ENCODE measurements around the gene TMEM8B.
A peak's percentile ranks its signal among the peaks of the same experiment; 100 is the strongest.

Gene TMEM8B, protein sequence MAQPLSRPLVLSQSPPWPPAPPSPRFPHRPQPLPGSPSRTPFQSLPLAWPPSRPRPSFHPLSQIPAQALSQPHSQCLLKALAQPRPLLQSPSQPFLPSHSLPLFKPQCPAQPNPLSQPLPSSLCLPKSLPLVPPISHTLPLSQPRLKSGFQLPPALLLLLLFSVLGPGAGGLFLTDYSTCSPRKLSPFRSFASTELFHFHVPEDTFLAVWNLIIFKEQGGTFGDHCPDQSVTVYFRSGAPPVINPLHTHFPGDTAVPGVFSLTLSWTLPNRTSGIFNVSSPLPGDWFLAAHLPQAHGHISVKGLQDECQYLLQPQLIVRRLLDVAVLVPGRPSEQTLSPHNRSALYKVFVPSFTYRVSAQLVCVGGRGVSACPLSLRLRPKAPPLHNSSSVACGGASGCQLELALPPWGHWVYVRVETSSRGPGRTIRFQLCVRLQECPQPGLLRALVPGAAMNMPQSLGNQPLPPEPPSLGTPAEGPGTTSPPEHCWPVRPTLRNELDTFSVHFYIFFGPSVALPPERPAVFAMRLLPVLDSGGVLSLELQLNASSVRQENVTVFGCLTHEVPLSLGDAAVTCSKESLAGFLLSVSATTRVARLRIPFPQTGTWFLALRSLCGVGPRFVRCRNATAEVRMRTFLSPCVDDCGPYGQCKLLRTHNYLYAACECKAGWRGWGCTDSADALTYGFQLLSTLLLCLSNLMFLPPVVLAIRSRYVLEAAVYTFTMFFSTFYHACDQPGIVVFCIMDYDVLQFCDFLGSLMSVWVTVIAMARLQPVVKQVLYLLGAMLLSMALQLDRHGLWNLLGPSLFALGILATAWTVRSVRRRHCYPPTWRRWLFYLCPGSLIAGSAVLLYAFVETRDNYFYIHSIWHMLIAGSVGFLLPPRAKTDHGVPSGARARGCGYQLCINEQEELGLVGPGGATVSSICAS

DNA sequence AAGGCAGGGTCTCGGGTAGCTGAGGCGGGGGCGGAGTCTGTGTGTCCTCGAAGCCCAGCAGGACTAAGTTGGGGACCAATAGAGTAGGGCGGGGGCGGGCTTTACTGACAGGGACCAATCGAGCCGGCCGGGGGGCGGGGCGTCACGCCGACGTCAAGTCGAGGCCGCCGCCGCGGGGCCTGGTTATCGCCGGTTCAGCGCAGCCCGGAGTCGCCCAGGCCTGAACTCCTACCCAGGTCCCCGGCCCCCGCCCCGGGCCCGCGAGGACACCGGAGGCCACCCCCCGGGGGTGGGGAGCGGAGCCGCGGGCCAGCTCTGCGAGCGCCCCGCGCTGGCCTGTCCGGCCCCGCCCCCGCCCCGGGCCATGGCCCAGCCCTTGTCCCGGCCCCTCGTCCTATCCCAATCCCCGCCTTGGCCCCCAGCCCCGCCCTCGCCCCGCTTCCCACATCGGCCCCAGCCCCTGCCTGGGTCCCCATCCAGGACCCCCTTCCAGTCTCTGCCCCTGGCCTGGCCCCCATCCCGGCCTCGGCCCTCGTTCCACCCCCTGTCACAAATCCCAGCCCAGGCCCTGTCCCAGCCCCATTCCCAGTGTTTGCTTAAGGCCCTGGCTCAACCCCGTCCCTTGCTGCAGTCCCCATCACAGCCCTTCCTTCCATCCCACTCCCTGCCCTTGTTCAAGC lies at the start of gene TMEM8B:
Gene TMEM8B (plus strand): TSS at position 145 of the 680 bp plus-strand sequence. CDS start 220 bp downstream, at position 365.
- peak; percentile 85 to 97 for DNase-seq

DNA sequence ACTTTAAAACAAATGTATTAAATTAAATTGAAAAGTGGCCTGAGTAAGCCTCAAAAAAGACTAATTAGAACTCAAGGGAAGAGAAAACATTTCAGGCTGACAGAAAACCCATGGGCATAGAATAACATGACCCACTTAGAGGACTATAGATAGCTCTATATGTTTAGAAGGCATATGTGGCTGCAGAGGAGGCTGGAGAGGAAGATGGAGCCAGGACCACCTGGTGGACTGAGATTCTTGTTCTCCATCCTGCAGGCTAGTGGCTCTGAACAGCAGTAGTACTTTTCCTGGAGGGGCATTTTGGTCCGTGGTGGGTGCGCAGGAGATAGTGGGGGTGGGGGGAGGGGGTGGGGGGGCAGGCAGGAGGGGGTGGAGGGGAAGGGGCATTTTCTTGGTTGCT lies 48.0 kb upstream of the TMEM8B start:
- no peak for DNase-seq

DNA sequence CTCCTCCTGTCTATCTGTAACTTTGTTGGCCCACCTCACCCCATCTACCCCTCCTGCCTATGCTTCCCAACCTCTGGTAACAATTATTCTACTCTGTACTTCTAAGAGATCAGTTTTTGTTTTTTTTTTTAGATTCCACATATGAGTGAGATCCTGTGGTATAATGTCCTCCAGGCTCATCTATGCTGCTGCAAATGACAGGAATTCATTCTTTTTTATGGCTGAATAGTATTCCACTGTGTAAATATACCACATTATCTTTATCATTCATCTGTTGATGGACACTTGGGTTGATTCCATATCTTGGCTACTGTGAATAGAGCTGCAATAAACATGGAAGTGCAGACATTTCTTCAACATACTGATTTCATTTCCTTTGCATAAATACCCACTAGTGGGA lies 45.6 kb upstream of the TMEM8B start:
- DNase-seq: no peak

DNA sequence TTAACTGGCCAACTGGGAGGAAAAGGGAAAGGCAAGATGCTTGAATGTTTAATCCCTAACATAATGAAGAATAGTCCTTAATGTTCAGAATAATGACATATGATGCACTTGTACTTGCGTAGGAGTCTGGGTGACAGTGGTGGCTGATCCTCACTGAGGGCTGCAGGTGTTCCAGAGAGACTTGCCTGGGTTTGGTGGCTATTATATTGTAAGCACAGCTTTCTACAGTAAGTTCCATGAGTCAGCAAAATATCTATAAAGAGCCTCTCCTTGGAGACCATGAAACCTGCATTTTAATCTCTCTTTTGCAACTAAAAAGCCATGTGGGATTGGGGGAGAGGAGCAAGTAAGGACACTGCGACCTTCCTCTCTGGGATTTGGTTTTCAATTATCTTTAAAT lies 39.5 kb upstream of the TMEM8B start:
- no peak for DNase-seq

DNA sequence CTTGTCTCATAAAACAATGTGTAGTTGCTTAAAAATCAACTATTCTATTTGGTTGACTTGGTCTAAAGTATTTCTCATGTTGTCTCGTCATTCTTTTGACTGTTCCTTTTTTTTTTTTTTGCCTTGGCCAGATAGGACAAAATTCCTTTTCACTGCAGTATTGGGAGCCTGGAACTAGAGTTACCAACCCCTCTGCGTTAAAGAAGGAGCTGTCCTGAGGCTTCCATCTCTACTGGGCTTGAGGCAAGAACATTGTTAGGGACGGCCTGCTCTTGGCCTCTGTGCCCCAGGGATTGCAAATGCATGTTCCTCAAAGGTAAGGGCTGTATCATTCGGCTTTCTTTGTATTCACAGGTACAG lies 39.0 kb upstream of the TMEM8B start:
- DNase-seq: no peak

DNA sequence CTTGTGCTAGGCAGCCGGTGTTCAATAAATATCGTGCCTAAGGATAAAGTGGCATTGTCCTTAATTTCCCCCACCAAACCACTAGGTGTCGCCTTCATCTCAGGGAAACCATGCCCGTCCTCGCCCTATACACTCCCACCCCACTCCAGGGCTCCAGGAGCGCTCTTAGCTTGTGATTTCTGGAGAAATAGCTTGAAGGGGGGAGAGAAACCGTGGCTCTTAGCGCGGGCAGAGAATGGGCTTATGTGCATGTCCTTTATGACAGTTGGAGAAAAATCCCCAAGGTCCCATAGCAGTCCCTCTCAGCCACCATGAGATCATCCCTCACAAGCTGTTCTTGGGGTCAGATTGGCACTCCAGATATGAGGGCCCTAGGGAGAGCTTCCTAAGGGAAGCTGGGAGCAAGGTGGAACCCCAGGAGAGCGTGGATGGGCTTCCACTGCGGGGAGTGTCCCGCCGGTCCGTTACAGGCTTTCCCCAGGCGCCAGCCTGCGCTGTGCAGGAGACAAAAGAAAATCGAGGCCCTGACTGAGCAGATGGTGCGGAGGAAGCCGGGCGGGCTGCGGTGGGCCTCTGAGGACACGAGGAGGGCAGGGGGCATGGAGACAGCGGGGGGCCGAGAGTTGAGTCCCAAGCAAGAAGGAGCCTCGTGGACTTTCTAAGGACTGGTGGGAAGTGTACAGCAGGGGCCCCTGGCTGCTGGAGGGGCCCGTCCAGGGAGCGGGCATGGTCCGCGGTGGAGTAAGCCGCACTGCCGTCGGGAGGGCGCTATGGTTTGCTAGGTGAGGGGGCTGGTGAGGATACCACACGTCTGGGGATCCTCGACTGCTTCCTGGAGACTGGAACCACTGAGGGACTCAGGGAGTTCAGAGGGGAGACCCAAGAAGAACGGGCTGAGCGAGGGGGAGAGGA lies 38.4 kb upstream of the TMEM8B start:
- DNase-seq: peak; percentile 32 to 84

DNA sequence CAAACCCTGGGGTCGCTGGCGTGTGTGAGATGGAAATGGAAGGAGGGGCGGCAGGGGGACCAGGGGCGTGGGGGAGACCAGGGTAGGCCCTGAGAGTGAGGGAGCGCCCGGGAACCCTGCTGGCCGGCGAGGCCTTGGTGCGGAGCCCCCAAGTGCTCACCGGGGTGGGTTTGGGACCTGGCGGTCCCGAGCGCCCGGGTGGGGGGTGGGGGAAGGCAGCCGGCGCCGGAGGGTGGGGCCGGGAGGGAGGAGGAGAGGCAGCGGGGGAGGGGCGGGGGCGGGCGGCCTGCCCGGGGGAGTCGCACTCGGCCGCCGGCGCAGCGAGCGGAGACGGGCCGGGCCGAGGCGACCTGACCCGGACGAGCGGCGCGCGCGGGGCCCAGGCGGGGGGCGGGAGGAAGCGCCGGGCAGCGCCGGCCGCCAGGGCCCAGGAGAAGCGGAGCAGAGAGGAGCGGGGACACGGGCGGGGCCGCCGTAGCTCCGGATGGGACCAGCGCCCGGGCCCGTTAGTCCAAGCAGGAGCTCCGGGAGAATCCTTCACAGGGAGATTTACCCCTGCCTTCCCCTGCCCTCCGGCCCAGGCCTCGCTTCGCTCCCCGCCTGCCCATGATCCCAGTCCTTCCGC lies 37.6 kb upstream of the TMEM8B start, which contains the start of gene NPR2:
Gene NPR2 (plus strand): TSS at position 295 of the 625 bp plus-strand sequence. CDS start 818 bp downstream, outside the sequence.
- DNase-seq: peak in 1 of 2 experiments; percentile 30

DNA sequence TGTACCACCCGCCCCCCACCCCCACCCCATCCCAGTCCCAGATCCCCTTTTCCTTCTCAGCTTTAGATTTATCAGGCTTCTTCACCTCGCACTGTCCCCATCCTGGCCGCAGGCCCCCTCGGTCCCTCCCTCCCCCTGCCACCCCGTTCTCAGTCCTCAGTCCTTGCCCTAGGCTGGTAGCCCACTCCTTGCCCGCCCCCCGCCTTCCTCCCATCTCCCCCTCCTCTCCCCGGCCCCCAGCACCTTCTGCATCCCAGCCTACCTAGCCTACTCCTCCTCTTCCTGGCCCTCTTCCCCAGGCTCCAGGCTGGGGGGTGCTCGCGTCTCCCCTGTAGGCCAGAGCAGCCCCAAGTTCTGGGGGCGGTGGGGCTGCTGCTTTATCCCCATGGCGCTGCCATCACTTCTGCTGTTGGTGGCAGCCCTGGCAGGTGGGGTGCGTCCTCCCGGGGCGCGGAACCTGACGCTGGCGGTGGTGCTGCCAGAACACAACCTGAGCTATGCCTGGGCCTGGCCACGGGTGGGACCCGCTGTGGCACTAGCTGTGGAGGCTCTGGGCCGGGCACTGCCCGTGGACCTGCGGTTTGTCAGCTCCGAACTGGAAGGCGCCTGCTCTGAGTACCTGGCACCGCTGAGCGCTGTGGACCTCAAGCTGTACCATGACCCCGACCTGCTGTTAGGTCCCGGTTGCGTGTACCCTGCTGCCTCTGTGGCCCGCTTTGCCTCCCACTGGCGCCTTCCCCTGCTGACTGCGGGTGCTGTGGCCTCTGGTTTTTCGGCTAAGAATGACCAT lies 36.8 kb upstream of the TMEM8B start:
- no peak for DNase-seq

DNA sequence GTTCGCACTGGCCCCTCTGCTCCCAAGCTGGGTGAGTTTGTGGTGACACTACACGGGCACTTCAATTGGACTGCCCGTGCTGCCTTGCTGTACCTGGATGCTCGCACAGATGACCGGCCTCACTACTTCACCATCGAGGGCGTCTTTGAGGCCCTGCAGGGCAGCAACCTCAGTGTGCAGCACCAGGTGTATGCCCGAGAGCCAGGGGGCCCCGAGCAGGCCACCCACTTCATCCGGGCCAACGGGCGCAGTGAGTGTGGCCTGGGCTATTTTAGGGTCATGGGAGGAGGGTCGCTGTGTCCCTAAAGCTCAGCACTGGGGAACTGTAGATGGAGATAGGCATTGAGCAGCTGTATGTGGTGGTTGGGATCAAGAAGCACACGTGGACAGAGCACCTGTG lies 36.2 kb upstream of the TMEM8B start:
- DNase-seq: no peak

DNA sequence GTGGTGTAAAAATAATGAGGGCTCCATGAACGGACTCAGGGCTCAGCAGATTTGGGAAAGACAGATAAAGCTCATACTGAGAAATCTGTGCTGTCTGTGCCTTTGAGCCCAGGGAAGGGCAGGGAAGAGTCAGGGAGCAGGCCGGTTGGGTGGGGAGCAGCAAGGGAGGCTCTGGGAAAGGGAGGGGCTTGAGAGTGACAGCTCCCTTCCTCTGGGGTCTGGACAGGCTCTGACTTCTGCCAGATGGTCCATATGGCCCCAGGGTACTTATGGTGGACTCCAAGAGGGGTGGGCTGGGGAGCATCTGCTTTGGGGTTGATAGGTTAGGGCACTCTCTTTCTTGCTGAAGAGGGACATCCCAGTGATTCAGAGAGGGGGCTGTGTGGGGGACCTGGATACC lies 35.6 kb upstream of the TMEM8B start:
- no peak for DNase-seq

DNA sequence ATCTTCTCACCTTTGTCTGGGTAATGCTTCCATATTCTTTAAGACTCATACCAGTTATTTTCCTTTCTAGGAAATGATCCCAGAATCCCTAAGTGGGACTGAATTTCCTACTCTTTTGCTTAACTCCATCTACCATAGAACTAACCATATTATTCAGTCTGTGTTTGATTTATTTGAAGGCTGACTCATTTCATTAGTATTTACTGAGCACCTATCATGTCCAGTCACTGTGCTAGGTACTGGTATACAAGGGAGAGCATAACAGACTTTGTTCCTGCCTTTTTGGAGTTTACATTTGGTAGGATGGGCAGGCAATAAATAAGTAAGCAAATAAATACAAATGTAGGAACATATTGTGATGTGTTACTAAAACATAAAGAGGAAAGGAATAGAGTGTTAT lies 33.3 kb upstream of the TMEM8B start:
- no peak for DNase-seq

DNA sequence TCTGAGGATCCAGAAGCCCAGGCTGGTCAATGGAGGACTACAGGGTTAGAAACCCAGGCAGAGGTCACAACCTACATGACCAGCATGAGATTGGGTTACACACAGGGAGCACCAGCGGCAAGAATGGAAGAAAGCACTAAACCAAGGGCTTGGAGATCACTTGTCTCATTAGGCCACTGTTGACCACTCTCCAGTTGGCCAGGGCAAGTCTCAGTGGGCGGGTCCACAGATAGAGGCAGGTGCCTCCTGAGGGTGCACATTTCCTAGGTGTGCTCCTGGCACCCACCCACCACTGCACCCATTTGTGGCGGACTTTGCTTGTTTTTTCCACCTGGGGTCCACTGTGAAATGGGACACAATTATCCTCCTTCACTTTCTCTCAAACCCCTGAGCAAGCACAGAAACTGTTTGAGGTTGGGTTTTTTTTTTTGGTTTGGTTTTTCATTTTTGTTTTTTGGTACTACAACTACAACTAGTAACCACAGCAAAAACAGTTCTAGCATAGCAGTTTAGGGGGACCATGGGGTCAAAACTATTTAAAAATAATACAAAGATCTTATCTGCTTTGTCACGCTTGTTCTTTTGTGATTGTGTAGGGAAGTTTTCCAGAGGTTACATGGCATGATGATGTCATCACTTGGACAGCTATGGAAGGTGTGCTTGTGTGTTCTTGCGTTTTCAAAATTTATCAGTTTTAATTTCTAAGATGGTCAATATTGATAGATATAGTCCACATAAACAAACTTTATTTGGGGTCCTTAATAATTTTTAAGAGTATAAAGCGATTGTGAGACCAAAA lies 31.5 kb upstream of the TMEM8B start:
- no peak for DNase-seq

DNA sequence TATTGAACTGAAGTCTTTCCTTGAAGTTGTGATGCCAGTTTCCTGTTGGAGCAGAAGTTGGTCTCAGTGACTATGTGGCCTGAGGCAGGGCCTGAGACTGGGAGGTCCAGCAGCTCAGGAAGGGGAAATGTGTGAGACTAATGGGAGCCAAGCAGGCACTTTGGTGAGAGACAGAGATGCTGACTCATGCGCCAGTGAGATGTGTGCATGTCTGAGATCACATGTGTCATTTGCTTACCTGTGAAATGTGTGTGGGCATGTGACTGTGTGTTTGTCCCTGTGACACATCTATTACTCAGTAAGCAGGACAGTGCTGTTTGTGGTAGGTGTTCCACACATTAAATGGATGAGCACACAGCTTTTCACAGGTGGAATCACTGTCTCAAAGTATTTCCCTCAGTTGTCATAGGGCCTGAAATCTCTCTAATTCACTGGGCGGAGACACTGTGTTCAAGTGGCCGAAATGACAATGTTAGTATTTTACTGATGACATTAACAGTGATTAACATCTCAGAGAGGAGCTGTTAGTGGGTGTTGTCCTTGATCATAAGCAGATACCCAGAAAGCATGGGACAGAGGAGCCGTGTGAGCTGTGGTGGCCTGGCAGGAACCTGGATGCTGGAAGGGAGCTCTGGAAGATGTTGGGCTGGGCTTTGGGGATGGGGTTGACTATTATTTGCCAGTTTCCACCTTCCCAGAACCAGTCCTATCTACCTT lies 30.2 kb upstream of the TMEM8B start:
- no peak for DNase-seq

DNA sequence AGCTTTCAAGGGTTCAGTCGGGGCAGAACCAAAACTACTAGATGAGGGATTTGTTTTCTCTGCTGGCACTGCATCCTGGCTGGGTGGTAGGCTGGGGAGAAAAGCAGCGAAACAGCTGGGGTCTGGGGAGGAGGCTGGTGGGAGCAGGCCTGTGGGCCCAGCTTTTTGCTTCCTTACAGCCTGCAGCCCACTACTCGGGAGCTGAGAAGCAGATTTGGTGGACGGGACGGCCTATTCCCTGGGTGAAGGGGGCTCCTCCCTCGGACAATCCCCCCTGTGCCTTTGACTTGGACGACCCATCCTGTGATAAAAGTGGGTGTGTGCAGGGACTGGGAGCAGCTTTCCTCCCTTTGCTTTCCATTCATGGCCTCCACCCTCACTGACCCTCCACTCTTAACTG lies 28.5 kb upstream of the TMEM8B start:
- DNase-seq: no peak

DNA sequence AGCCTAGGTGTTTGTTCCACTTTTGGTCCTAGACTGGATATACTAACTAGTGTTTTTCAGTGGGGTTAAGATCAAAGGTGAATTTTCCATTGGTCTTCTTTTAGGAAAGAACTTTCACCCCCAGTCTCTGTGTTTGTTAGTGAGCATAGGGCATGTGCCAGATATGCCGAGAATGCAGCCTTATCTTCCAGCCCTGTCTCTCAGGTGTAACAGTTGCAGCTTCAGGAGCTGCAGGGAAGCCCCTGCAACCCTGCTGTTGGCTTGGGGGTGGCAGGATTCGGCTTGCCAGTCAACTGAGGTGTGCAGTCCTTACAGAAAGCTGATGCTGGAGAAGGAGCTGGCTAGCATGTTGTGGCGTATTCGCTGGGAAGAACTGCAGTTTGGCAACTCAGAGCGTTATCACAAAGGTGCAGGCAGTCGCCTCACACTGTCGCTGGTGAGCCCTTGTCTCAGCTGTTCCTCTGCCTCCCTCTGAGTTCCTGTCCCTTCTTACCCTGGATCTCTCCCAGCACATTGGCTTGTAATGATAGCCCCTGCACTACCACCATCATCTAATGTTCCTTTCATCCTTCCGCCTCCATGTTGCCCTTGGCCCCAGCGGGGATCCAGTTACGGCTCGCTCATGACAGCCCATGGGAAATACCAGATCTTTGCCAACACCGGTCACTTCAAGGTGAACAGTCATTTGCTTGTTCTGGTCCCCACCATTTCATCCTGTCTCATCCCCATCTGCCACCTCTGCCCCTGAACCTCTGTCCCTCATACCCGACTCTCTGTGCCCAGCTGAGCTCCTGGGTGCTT lies 27.5 kb upstream of the TMEM8B start:
- DNase-seq: no peak

DNA sequence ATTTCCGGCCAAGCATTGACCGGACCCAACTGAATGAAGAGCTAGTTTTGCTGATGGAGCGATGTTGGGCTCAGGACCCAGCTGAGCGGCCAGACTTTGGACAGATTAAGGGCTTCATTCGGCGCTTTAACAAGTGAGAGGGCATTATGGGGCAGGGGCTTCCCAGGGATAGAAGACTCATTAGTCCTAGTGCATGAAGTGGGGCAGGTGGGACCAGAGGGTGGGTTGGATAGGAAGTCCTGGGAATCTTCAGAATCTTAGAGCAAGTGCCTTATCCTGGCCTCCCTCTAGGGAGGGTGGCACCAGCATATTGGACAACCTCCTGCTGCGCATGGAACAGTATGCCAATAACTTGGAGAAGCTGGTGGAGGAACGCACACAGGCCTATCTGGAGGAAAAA lies 22.9 kb upstream of the TMEM8B start:
- DNase-seq: no peak

DNA sequence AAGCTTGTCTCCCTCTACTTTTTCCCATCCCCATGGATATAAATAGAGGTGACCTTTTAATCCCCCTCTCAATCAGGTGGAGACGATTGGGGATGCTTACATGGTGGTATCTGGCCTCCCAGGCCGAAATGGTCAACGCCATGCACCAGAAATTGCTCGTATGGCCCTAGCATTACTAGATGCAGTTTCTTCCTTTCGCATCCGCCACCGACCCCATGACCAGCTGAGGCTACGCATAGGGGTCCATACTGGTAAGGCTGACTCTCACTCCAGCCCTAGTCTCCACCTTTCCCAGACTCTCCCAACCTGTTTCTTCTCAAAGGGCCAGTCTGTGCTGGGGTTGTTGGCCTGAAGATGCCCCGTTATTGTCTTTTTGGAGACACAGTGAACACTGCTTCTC lies 20.6 kb upstream of the TMEM8B start:
- no peak for DNase-seq

DNA sequence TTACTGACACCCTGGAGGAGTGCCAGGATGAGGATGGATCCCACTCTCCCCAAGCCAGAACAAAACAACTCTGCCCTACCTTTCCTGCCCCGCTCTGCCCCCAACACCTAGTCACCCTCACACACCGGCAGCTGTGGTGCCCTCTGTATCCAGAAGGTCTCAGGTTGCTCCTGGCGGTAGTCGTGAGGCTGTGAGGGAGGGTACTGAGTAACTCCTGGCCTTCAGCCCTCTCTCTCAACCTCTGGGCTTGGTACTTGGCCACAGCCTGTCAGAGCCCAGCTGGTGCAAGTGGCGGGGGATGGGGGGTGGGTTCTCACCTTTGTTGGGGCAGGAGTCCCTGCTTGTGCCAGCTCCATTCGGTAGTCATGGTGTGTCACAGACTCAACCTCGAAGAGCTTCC lies 18.9 kb upstream of the TMEM8B start:
- no peak for DNase-seq
